OCI-LY7 (cell line): ENCODE results near the gene CNOT4.

Experiments used
- CTCF ChIP-seq: fragments of 200-600 bp; sonication (generic); conservative IDR thresholded peaks from 2 replicates; pipeline ENCODE4 v1.5.1; 2014; ENCODE audit warnings: mild to moderate bottlenecking, antibody characterized with exemption, low read length, moderate library complexity, mixed read lengths
- EZH2phosphoT487 ChIP-seq: fragments of 200-600 bp; sonication (generic); IDR thresholded peaks from 2 replicates; pipeline ENCODE4 v1.6.1; 2018; ENCODE audit warnings: low read depth, borderline replicate concordance, mild to moderate bottlenecking, mixed run types, antibody characterized with exemption, low read length, moderate library complexity, mixed read lengths

DNA sequence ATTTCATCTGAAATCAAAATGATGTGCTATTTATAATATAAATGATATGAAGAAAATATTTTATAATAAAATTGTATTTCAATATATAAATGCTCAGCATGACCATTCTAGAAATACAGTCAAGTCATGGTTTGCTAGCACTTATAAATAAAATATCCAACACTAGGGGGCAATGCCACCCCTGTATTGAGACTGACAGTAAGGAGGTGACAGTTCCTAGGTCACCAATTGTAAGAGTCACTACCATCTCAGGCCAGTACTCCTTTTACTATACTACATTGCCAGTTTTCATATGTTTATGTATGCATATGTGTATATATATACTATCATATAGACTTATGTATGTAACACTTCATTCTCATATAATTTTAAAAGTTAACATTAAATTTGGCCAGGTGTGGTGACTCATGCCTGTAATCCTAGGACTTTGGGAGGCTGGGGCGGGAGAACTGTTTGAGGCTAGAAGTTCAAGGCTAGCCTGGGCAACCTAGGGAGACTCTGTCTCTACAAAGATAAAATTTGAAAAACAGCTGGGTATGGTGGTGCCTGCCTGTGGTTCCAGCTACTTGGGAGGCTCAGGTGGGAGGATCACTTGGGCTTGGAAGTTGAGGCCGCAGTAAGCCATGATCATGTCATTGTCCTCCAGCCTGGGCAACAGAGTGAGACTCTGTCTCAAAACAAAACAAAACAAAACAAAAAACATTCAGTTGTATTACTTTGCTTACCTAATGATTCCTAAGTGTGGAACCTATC is 2.4 kb upstream of the CNOT4 start:
- TF ChIP-seq CTCF, result peak; percentile 82
- no peak for TF ChIP-seq EZH2phosphoT487
